IPS-15b (cell line): ENCODE measurements around the gene BTNL3.

Experiments
- H3K27me3 ChIP-seq: one replicate; pipeline ENCODE4 v1.6.1; 2013; ENCODE audit warnings: low read length; ENCODE audit not compliant: control insufficient read depth, insufficient read depth
- H3K36me3 ChIP-seq: one replicate; pipeline ENCODE4 v1.6.1; 2013; ENCODE audit warnings: low read length; ENCODE audit not compliant: control insufficient read depth, insufficient read depth
- H3K4me1 ChIP-seq: one replicate; pipeline ENCODE4 v1.6.1; 2013; ENCODE audit warnings: mild to moderate bottlenecking, low read length; ENCODE audit not compliant: control insufficient read depth, insufficient read depth
- H3K4me3 ChIP-seq: one replicate; pipeline ENCODE4 v1.5.1; 2013; ENCODE audit warnings: low read depth, low read length
- H3K9ac ChIP-seq: one replicate; pipeline ENCODE4 v1.6.1; 2013; ENCODE audit warnings: low read depth, mild to moderate bottlenecking, low read length
- H3K9me3 ChIP-seq: one replicate; pipeline ENCODE4 v1.6.1; 2013; ENCODE audit warnings: mild to moderate bottlenecking, low read length; ENCODE audit not compliant: control insufficient read depth, insufficient read depth

The BTNL3 gene

GRCh38 chr5:181053488-181054121 lies 65.0 kb downstream of the BTNL3 start:
- peak overlapping the region; percentile 79 for H3K4me3 ChIP-seq
- H3K9ac ChIP-seq: no peak overlapping the region
- H3K9me3 ChIP-seq: no peaks in the 10 kb centered on the region
- no peaks in the 10 kb centered on the region for H3K36me3 ChIP-seq
- peaks cover 93% of the 10 kb centered on the region for H3K27me3 ChIP-seq
- no peaks in the 10 kb centered on the region for H3K4me1 ChIP-seq

- H3K27me3 ChIP-seq: peaks cover 95% of the 10 kb centered on the region
These were observed 65.5 kb downstream of the BTNL3 start for GRCh38 chr5:181054138-181054537.

GRCh38 chr5:181054871-181055459 lies 66.3 kb downstream of the BTNL3 start:
- Histone ChIP-seq H3K9ac (no peak overlapping the region), H3K27me3 (peaks cover 95% of the 10 kb centered on the region), H3K9me3 (no peaks in the 10 kb centered on the region), H3K4me3 (peak overlapping the region; percentile 79), H3K4me1 (no peaks in the 10 kb centered on the region), H3K36me3 (no peaks in the 10 kb centered on the region)

More at GRCh38 chr5:181054138-181054537, 65.5 kb downstream of the BTNL3 start:
- H3K4me3 ChIP-seq: peak overlapping the region; percentile 79
- no peaks in the 10 kb centered on the region for H3K9me3 ChIP-seq
- H3K4me1 ChIP-seq: no peaks in the 10 kb centered on the region
- H3K36me3 ChIP-seq: no peaks in the 10 kb centered on the region
- H3K9ac ChIP-seq: no peak overlapping the region
